HL-60 (cell line): Measurements from ENCODE around the gene ZNF609.
A peak's percentile ranks its signal among the peaks of the same experiment; 100 is the strongest.

Experiments
- DNase-seq, 2 experiments: peaks; one replicate each; pipeline ENCODE4 v3.0.0-alpha.2; 2010 to 2020; ENCODE audit warnings: low read depth in 1 of 2, low spot score in 1 of 2
- H3K27ac ChIP-seq: fragments of 250-450 bp; sonication (Bioruptor Pico); replicated peaks from 2 replicates; pipeline ENCODE4 v1.5.1; 2020; ENCODE audit warnings: mild to moderate bottlenecking, moderate library complexity
- H3K27me3 ChIP-seq: fragments of 250-450 bp; sonication (Bioruptor Pico); 2 replicates; pipeline ENCODE4 v1.5.1; 2021; ENCODE audit warnings: mild to moderate bottlenecking, moderate library complexity; ENCODE audit not compliant: insufficient read depth, poor library complexity, severe bottlenecking
- H3K4me3 ChIP-seq: replicated peaks from 2 replicates; pipeline ENCODE4 v1.5.1; 2011; ENCODE audit warnings: mild to moderate bottlenecking, control low read depth, low read length; ENCODE audit not compliant: insufficient read depth
- GABPA ChIP-seq: IDR thresholded peaks from 2 replicates; pipeline ENCODE4 v1.6.1; 2012; ENCODE audit warnings: low read depth
- POLR2AphosphoS5 ChIP-seq: IDR thresholded peaks from 2 replicates; pipeline ENCODE4 v1.6.1; 2012; ENCODE audit warnings: low read depth
- SPI1 ChIP-seq: IDR thresholded peaks from 2 replicates; pipeline ENCODE4 v1.6.1; 2012; ENCODE audit warnings: low read depth, mild to moderate bottlenecking, borderline replicate concordance
- TF ChIP-seq, protein P1 (sequence below): IDR thresholded peaks from 2 replicates; pipeline ENCODE4 v1.6.1; 2012; ENCODE audit warnings: low read depth; ENCODE audit not compliant: insufficient replicate concordance
- TF ChIP-seq, protein P2 (sequence below): IDR thresholded peaks from one replicate; pipeline ENCODE4 v1.5.1; 2011; ENCODE audit warnings: low read length, control low read depth, inconsistent platforms; ENCODE audit not compliant: insufficient read depth

The ZNF609 gene

DNA sequence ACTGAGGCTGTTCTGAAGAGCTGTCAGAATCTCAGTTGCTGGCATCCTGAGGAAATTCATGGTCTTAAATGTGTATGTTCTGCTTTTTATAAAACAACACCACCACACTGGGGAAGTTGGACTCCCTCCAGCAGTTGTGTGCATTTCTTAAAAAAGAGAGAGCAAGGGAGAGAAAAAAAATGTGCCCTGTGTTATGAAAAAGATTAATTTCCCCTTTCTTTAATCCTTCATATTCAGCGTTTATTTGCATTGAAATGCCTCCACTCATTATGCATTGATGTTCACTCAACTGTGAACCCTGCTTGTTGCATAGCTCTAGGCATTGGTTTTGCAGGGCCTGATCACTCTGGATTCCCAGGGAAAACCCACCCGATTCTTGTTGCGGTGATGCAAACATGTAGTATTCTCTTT is 4.4 kb upstream of the ZNF609 start:
- TF ChIP-seq SPI1 (peak; percentile 61; the same call in 1 of the 2 replicates), GABPA (no peak)
- no peaks in the 10 kb centered on the region for H3K27me3 ChIP-seq
- peak in 1 of 2 experiments; percentile 89 for DNase-seq
- H3K27ac ChIP-seq: peak overlapping the region; percentile 71
- H3K4me3 ChIP-seq: no peak overlapping the region

DNA sequence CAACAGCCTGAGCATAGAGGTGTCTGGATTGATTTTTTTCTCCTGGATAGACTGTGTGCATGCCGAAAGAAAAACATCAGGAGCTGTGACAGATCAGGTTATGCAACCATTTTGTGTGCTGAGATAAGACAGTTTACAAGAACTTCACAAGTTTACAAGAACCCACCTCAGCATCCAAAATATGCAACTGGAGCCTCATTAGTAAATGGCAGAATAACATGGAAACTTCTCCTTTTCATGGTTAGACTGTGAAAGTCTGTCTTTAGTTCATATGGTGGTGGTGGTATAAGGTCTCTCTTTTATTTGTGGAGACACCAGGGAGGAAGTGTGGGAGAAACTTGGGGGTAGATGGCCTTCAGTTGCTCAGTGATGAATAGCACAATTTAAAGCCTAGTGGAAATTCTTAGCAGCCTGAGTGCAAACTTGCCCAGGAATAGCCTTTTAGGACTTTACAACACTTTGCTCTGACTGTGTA is 3.7 kb upstream of the ZNF609 start:
- DNase-seq: peak in 1 of 2 experiments; percentile 57
- H3K27me3 ChIP-seq: no peaks in the 10 kb centered on the region
- no peak overlapping the region for H3K4me3 ChIP-seq
- TF ChIP-seq POLR2AphosphoS5: no peak
- peak; percentile 85; the same call in 1 of the 2 replicates for TF ChIP-seq SPI1
- TF ChIP-seq GABPA: no peak
- TF ChIP-seq, protein P1, sequence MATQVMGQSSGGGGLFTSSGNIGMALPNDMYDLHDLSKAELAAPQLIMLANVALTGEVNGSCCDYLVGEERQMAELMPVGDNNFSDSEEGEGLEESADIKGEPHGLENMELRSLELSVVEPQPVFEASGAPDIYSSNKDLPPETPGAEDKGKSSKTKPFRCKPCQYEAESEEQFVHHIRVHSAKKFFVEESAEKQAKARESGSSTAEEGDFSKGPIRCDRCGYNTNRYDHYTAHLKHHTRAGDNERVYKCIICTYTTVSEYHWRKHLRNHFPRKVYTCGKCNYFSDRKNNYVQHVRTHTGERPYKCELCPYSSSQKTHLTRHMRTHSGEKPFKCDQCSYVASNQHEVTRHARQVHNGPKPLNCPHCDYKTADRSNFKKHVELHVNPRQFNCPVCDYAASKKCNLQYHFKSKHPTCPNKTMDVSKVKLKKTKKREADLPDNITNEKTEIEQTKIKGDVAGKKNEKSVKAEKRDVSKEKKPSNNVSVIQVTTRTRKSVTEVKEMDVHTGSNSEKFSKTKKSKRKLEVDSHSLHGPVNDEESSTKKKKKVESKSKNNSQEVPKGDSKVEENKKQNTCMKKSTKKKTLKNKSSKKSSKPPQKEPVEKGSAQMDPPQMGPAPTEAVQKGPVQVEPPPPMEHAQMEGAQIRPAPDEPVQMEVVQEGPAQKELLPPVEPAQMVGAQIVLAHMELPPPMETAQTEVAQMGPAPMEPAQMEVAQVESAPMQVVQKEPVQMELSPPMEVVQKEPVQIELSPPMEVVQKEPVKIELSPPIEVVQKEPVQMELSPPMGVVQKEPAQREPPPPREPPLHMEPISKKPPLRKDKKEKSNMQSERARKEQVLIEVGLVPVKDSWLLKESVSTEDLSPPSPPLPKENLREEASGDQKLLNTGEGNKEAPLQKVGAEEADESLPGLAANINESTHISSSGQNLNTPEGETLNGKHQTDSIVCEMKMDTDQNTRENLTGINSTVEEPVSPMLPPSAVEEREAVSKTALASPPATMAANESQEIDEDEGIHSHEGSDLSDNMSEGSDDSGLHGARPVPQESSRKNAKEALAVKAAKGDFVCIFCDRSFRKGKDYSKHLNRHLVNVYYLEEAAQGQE: no peak
- TF ChIP-seq, protein P2, sequence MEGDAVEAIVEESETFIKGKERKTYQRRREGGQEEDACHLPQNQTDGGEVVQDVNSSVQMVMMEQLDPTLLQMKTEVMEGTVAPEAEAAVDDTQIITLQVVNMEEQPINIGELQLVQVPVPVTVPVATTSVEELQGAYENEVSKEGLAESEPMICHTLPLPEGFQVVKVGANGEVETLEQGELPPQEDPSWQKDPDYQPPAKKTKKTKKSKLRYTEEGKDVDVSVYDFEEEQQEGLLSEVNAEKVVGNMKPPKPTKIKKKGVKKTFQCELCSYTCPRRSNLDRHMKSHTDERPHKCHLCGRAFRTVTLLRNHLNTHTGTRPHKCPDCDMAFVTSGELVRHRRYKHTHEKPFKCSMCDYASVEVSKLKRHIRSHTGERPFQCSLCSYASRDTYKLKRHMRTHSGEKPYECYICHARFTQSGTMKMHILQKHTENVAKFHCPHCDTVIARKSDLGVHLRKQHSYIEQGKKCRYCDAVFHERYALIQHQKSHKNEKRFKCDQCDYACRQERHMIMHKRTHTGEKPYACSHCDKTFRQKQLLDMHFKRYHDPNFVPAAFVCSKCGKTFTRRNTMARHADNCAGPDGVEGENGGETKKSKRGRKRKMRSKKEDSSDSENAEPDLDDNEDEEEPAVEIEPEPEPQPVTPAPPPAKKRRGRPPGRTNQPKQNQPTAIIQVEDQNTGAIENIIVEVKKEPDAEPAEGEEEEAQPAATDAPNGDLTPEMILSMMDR: no peak
- peak overlapping the region; percentile 71 for H3K27ac ChIP-seq

DNA sequence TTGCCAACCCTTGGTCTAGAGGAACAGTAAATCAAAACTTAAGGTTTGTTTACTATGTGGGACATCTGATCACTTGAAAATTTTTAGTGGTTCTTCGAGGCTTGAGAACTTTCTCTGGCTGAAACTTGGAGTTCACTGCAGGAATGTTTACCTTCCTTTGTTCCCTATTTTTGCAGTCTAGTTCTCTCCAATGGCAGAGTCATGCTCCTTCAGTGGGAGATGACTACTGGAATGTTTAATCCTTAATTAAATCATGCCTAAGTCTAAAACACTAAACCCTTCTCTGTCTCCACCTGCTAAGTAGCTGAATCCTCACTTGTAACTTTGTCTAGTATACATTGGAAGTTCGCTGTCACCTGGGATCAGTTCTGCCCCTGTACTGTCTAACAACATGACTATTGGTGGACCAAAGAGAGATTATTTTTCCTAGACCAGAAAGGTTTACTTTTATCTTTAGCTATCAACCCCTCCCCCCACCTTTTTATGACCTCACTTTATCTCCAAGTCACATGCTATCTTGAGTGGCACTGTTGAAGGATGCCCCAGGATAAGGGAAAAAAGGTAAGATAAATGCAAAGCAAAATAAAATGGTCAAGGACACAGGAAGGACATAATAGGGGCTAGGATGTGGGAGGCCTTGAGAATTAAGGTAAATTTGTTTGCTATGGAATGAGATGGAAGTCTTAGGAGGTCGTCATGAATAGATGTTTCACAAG is 1.2 kb upstream of the ZNF609 start:
- H3K27ac ChIP-seq: no peak overlapping the region
- H3K27me3 ChIP-seq: no peaks in the 10 kb centered on the region
- TF ChIP-seq, protein P1: no peak
- no peak for TF ChIP-seq SPI1
- TF ChIP-seq, protein P2: no peak
- no peak for TF ChIP-seq POLR2AphosphoS5
- no peak for TF ChIP-seq GABPA
- no peak for DNase-seq
- H3K4me3 ChIP-seq: no peak overlapping the region

DNA sequence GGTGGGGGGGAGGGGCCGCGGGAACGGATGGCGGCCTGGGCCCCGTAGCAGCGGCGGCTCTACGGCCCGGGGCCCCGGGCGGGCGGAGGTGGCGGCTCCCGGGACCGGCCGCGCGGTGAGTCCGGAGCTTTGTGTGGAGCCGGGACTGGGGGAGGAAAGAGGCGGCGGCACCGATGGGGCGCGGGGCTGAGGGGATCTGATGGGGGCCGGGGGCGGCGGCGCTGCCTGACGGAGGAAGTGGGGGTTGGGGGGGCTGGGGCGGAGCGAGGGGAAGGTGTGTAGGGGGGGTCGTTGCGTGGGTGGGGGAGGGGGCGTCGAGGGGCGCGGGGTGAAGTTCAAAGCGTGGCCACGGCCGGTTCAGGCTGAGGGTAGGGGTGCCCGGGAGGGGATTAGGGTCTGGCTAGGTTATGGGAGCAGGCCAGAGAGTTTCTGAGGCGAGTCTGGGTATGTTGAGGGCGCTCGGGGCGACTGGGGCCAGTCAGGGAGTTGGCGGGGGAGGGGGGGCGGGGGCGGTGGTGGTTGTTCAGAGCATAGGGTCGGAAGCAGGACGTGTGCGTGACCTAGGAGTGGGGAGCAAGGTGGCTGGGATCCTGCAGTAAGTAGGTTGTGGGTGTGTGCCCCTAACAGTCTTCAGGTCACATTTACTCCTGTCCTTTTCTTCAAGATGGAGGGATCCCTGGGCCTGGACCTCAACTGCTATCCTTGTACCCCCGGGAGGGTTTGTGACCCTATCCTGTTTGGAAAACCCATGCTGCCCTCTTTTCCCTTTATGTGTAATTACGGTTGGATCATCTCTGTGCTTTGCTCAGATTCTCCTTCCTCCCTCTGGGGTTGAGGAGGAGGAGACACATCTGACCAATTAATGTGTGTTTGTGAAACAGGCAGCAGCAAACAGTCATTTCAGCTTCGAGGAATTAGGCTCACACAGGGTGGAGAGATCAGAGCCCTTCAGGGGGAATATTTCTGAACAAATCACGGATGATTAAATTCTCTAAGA is 644 bp downstream of the ZNF609 start:
- Histone ChIP-seq H3K27ac (peak overlapping the region; percentile 49), H3K4me3 (peak overlapping the region; percentile 53), H3K27me3 (no peaks in the 10 kb centered on the region)
- TF ChIP-seq SPI1 (0 out of 2 replicates have a peak, but pooled peaks have one; percentile 3), POLR2AphosphoS5 (no peak)
- TF ChIP-seq, protein P2: no peak
- TF ChIP-seq, protein P1: no peak
- peak in 1 of 2 experiments; percentile 67 for DNase-seq
